GM12873 (cell line): Measurements from ENCODE around the gene FAM135A.
A peak's percentile ranks its signal among the peaks of the same experiment; 100 is the strongest.

Experiments used
- TF ChIP-seq, protein P1 (sequence below): IDR thresholded peaks from 2 replicates; pipeline ENCODE4 v1.5.1; 2012; ENCODE audit warnings: low read depth, mild to moderate bottlenecking, moderate library complexity, low read length, control low read depth; ENCODE audit not compliant: insufficient read depth; ENCODE audit errors: missing control alignments

Gene FAM135A

DNA sequence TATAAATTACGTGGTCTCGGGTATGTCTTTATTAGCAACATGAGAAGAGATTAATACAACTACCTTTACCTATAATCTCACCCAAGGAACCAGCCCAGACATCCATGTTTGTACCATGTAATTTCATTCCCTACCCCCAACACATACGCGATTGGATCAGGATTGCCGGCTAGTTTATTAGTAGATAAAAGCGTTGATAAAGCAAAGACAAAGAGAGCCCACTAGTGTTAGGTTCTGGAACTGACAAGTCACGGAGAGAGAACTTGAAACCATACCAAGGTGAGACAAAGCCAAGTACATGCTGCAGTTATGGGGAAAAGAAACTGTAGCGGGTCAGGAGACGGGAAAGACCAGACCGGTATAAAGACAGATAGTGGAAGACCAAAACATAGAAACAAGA is 37.4 kb upstream of the FAM135A start:
- TF ChIP-seq, protein P1, sequence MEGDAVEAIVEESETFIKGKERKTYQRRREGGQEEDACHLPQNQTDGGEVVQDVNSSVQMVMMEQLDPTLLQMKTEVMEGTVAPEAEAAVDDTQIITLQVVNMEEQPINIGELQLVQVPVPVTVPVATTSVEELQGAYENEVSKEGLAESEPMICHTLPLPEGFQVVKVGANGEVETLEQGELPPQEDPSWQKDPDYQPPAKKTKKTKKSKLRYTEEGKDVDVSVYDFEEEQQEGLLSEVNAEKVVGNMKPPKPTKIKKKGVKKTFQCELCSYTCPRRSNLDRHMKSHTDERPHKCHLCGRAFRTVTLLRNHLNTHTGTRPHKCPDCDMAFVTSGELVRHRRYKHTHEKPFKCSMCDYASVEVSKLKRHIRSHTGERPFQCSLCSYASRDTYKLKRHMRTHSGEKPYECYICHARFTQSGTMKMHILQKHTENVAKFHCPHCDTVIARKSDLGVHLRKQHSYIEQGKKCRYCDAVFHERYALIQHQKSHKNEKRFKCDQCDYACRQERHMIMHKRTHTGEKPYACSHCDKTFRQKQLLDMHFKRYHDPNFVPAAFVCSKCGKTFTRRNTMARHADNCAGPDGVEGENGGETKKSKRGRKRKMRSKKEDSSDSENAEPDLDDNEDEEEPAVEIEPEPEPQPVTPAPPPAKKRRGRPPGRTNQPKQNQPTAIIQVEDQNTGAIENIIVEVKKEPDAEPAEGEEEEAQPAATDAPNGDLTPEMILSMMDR: peak; percentile 54

DNA sequence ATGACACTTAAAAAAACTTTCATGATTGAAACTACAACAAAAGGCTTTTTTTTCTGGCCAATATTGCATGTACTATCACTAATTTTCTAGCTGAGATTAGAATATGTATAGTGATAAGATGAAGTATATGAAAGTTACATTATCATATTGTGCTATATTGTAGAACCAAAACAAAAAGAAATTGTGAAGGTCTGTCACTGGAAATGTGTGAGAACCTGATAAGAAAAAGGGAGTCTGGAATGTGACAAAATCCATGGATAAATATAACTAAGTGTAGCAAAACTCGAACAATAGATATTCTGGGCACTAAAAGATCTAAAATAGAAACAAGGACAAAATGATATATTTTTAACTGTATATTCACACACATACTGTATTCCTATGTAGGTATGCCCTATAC is 36.7 kb upstream of the FAM135A start:
- TF ChIP-seq, protein P1: no peak

DNA sequence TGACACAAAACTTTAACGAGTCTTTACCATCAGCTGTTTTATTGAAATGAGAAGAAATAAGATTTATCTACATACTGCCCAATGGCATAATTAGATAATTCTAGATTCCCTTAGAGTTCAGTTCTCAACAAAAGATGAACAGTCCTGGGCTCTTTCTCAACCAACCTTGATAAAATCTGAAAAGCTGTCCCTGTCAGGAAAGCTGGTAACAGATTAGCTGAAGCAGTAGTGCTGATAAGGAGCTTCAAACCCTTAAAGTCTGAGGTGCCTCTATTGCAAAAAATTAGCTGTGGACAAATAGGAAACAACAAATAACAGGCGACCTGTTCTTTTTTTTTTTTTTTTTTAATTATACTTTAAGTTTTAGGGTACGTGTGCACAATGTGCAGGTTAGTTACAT is 35.9 kb upstream of the FAM135A start:
- TF ChIP-seq, protein P1: no peak

DNA sequence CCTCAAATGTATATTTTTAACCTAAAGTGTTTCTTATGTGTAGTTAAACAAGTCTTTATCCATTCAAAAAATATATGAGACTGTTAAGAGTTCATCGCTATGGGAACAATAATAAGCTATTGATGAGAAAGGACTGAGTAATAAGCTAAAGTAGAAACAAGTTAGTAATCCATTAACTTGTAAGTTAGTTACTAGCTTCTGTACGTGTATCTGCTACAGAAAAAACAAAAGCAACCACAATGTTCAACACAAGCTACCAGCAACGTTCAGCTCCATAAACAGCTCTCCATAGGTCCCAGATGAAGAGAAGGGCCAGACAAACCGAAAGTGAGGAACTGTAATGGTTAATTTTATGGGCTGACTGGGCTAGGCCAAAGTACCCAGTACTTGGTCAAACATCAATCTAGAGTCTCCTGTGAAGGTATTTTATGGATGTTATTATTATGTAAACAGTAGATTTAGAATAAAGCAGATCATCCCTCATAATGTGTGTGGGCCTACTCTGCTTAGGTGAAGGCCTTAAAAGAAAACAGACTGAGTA is 33.8 kb upstream of the FAM135A start:
- TF ChIP-seq, protein P1: no peak

DNA sequence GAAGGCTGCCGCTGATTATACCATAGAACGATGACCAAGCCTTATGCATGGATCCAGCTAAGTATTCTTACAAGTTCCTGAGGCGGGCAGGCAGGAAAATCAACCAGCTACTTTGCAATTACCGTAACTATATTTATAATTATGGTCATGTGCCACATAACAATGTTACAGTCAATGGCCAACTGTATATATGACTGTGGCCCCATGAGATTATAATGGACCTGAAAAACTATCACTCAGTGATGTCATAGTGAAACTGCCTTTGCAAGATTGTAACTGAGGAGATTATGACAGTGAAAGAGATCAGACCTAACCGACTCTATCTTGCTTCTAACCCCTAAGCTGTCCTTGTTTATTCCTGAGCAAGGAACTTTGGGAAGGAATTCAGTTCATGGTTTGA is 33.1 kb upstream of the FAM135A start:
- TF ChIP-seq, protein P1: no peak

DNA sequence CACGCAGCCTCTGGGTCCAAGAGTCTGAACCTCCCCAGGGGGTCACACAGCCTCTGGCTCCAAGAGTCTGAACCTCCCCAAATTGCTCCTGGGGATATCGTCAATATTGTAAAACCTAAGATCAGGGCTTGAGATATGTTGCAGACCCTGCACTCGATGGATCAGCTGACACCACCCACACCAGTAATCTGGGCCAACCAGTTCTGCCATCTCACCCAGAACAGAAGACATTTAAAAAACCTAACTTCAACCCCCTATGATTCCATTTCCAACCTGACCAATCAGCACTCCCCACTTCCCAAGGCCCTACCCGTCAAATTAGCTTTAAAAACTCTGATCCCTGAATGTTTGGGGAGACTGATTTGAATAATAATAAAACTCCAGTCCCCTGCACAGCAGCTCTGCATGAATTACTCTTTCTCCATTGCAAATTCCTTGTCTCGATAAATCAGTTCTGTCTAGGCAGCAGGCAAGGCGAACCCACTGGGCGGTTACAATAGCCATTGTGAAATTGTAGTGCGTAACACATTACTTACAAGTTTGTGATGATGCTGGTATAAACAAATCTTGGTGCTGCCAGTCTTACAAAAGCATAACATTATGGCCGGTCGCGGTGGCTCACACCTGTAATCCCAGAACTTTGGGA is 32.4 kb upstream of the FAM135A start:
- TF ChIP-seq, protein P1: no peak

DNA sequence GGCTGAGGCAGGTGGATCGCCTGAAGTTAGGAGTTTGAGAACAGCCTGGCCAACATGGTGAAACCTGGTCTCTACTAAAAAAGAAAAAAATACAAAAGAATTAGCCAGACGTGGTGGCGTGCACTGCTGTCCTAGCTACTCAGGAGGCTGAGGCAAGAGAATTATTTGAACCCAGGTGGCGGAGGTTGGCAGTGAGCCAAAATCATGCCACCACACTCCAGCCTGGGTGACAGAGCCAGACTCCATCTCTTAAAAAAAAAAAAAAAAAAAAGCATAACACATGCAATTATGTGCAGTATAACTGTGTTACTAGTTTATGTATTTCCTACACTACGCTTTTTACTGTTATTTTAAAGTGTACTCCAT is 31.9 kb upstream of the FAM135A start:
- TF ChIP-seq, protein P1: no peak
